ENCODE data around the gene AK5.

Gene AK5

DNA sequence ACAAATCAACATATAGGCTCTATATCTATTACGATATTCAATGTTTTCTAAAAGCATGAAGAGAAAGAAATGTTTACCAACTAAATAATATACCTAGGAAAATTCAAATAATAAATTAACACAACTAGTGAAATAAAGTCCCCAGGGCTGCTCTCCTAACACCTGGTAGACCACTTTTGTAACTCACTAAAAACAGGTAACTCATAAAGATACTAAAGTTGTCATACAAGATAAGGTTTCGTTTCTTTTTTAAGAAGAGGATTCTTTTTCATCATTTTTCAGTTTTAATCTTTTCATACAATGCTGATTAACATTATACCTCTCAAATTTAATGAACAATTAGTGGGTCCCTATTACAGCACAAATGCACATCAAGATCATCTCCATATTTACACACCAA, 301.7 kb downstream of the AK5 start:
- DNase-seq = no peak

GRCh38 chr1:77584884-77585283, 303.1 kb downstream of the AK5 start:
- no peak for DNase-seq

DNA sequence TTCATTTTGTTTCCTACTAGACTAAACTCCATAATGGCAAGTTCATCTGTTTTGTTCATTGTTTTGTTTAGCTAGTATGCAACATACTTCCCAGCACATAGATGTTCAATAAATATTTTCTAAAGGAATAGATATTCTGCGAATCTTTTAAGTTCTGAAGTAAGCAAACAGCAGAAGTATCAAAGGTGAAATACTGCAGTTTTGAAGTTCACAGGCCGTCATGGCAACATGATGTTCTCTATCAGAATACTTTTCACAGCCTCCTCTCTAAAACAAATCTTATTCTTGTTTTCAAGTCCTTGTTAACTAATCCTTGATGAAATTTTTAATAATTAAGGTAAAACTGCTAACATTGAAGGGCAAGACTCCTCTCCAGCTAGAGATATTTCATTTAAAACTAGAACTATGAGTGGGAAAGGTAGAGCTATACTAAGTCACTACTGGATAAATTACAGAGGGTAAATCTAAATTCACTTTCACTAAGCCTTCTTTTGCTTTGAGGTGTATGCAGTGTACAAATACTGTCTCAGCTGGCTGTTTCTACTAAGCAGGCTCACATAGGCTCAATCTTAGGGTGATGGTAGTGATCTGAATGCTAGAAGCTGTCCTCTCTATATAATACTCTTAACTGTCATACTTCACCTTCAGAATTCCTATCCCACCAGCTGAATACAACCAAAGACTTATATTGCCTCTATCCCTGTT, 303.9 kb downstream of the AK5 start:
- no peak for DNase-seq

DNA sequence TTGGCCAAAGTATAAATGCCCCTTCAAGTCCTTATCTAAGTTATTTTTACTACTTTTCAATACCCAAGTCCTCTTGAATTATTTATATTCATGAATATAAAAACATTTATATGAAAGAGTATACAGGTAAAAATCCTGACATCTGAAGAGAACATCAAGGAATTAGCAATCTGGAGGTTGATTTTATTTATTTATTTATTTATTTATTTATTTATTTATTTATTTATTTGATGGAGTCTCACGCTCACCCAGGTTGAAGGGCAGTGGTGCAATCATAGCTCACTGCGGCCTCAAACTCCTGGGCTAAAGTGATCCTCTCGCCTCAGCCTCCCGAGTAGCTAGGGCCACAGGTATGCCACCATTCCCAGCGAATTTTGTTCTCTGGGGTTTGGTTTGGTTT, 307.4 kb downstream of the AK5 start:
- DNase-seq = no peak

GRCh38 chr1:77590651-77591050, 308.8 kb downstream of the AK5 start:
- DNase-seq = no peak

DNA sequence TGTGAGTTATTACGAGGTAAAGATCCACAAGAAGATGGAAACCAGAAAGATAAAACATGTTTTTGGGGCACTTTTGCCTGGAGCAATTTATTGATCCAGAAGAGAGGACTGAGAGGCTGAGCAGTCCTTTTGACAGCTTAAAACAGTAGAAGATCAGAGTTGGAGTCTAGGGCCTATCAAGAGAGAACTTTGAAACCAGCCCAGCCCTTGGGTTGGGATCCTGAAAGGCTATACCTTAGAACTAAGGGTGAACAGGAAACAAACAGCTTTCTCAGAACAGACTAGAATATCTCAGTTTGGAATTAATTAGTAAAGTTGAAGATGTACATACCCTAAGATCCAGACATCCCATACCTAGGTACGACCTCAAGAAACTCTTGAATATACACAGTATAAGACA, 311.1 kb downstream of the AK5 start:
- DNase-seq = no peak

DNA sequence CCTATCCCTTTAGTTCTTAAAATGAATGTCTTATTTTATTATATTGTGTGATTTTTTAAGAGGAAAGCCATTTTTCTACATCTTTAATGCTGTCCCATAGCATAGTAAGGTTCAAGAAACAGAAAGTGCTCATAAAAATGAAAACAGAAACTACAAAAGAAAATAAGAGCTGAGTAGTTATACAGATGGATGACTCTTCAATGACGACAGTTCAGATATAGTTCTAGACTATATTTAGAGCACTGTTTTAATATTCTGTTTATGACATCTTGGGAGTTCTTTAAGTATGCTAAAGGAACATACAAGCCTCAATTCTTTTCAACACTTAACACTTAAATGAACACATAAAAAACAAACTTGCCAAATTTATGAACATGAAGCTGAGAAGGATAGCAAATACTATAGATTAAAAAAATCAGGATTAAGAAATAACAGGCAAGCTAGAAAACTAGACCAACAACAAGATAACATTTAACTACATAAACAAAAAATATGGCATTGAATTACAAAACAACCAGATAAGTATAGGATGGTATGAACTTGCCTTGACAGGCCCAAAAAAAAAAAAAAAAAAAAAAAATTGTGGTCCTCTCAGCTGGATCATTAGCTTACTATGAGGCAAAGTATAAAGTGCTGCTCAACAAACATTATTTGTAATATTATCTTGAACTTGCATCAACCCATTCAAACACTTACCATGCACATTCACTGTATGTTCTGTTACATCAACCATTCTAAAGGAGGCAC, 312.7 kb downstream of the AK5 start:
- no peak for DNase-seq

- DNase-seq = no peak
Observed at GRCh38 chr1:77597310-77597709, 315.5 kb downstream of the AK5 start.

GRCh38 chr1:77605246-77606026, 323.6 kb downstream of the AK5 start:
- DNase-seq = peak in 23 of 51 donors; percentile 1 to 46 (median 18)

DNA sequence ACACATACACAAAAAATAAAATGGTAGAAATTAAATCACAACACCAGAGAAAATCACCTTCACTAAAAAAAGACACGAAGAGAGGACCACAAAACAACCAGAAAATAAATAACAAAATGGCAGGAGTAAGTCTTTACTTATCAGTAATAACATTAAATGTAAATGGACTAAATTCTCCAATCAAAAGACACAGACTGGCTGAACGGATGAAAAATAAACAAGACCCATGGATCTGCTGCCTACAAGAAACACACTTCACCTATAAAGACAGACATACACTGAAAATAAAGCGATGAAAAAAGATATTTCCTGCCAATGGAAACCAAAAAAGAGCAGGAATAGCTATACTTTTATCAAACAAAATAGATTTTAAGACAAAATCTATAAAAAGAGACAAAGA, 327.1 kb downstream of the AK5 start:
- DNase-seq = no peak

All from hypothalamus (tissue), 51 donors.